Keratinocyte (primary cell): ENCODE results near the gene CATSPER1. TPM values are rescaled to one million over a fixed set of nuclear protein-coding genes. Genes with fewer than 3 reads are reported as not detected.

Experiments used
- DNase-seq: peaks from one replicate; pipeline ENCODE4 v3.0.0-alpha.2; 2011; ENCODE audit warnings: low read depth, missing footprints, low spot score
- FAIRE-seq: peaks from 2 replicates; lab custom pipeline; 2011; peaks lifted over from hg19 to GRCh38; lab: Jason Lieb, UNC
- H2AFZ ChIP-seq: 2 replicates; pipeline ENCODE4 v1.6.0; 2012; ENCODE audit warnings: low read length, control low read depth, inconsistent platforms; ENCODE audit not compliant: control insufficient read depth
- H3K27ac ChIP-seq: 2 replicates; pipeline ENCODE4 v1.5.1; 2011; ENCODE audit warnings: low read length; ENCODE audit not compliant: control insufficient read depth, insufficient read depth
- H3K27me3 ChIP-seq: 3 replicates; pipeline ENCODE4 v1.6.0; 2011; ENCODE audit warnings: low read length; ENCODE audit not compliant: control insufficient read depth, insufficient read depth; ENCODE audit errors: extremely low read depth
- H3K36me3 ChIP-seq, 2 experiments: 2 replicates in 1 of 2; 3 replicates in 1 of 2; pipeline ENCODE4 v1.5.1; 2011; ENCODE audit warnings: low read length in 2 of 2, mild to moderate bottlenecking in 1 of 2; ENCODE audit not compliant: control insufficient read depth in 2 of 2, insufficient read depth in 2 of 2; ENCODE audit errors: extremely low read depth in 1 of 2
- H3K4me1 ChIP-seq: 3 replicates; pipeline ENCODE4 v1.5.1; 2011; ENCODE audit warnings: low read length; ENCODE audit not compliant: control insufficient read depth, insufficient read depth; ENCODE audit errors: extremely low read depth
- H3K4me2 ChIP-seq: 3 replicates; pipeline ENCODE4 v1.6.0; 2011; ENCODE audit warnings: low read depth, low read length; ENCODE audit not compliant: control insufficient read depth, insufficient read depth; ENCODE audit errors: extremely low read depth
- H3K4me3 ChIP-seq, 3 experiments: fragments of 200-600 bp in 1 of 3; sonication (generic) in 1 of 3; 2 replicates in 2 of 3; 3 replicates in 1 of 3; pipeline ENCODE4 v1.5.1; 2011 to 2016; ENCODE audit warnings: low read length in 3 of 3, mild to moderate bottlenecking in 3 of 3, control low read depth in 2 of 3, inconsistent platforms in 1 of 3, low read depth in 1 of 3, mixed read lengths in 1 of 3, mixed run types in 1 of 3, moderate library complexity in 1 of 3; ENCODE audit not compliant: control insufficient read depth in 2 of 3, insufficient read depth in 2 of 3; ENCODE audit errors: extremely low read depth in 1 of 3
- H3K79me2 ChIP-seq: 2 replicates; pipeline ENCODE4 v1.6.0; 2012; ENCODE audit warnings: low read length; ENCODE audit not compliant: control insufficient read depth, insufficient read depth
- H3K9ac ChIP-seq: 3 replicates; pipeline ENCODE4 v1.6.0; 2011; ENCODE audit warnings: low read length; ENCODE audit not compliant: control insufficient read depth, insufficient read depth; ENCODE audit errors: extremely low read depth
- H3K9me1 ChIP-seq: 3 replicates; pipeline ENCODE4 v1.6.0; 2011; ENCODE audit warnings: low read length; ENCODE audit not compliant: control insufficient read depth, insufficient read depth; ENCODE audit errors: extremely low read depth
- H3K9me3 ChIP-seq: 2 replicates; pipeline ENCODE4 v1.5.1; 2012; ENCODE audit warnings: low read depth, low read length; ENCODE audit not compliant: control insufficient read depth
- H4K20me1 ChIP-seq: 3 replicates; pipeline ENCODE4 v1.6.0; 2011; ENCODE audit warnings: low read length; ENCODE audit not compliant: control insufficient read depth, insufficient read depth; ENCODE audit errors: extremely low read depth
- EZH2 ChIP-seq: IDR thresholded peaks from one replicate; pipeline ENCODE4 v1.6.1; 2012; ENCODE audit warnings: inconsistent platforms, mild to moderate bottlenecking, low read length, moderate library complexity
- dilution Hi-C: fragments of 300-500 bp; cut with MboI; formaldehyde crosslinking; loops from one replicate; pipeline ENCODE4 v1.7.0; 2020; ENCODE audit warnings: low sequenced_read_pairs; ENCODE audit not compliant: extremely low pct_ligation_motif_present
- polyA plus RNA-seq, 5 experiments: library from polyadenylated mRNA; depleted of rRNA in 3 of 5; stranded (reverse) in 3 of 5; stranded (forward) in 1 of 5; unstranded in 1 of 5; fragments of >200 nt; gene quantifications; 1 replicate in 1 of 5; 2 replicates in 3 of 5; 3 replicates in 1 of 5; pipeline versions ENCODE4 v1.2.1 to v1.2.3, GENCODE V29; 2011 to 2012; ENCODE audit warnings: missing spikeins in 2 of 5, low read depth in 1 of 5, low replicate concordance in 1 of 5
- TF ChIP-seq, protein P1 (sequence below), 3 experiments: IDR thresholded peaks in 1 of 3; conservative IDR thresholded peaks in 1 of 3; optimal IDR thresholded peaks in 1 of 3; 2 replicates in 2 of 3; 3 replicates in 1 of 3; pipeline versions ENCODE3 to v1.5.1; 2011; ENCODE audit warnings: low read length in 3 of 3, mild to moderate bottlenecking in 3 of 3, moderate library complexity in 2 of 3, control low read depth in 1 of 3, inconsistent platforms in 1 of 3; ENCODE audit not compliant: insufficient read depth in 2 of 3; ENCODE audit errors: extremely low read depth in 1 of 3

The CATSPER1 gene
- polyA plus RNA-seq, 1 donor (not counting 4 experiments of a cell fraction or from before 2014, with no cell fraction given), result not detected

DNA sequence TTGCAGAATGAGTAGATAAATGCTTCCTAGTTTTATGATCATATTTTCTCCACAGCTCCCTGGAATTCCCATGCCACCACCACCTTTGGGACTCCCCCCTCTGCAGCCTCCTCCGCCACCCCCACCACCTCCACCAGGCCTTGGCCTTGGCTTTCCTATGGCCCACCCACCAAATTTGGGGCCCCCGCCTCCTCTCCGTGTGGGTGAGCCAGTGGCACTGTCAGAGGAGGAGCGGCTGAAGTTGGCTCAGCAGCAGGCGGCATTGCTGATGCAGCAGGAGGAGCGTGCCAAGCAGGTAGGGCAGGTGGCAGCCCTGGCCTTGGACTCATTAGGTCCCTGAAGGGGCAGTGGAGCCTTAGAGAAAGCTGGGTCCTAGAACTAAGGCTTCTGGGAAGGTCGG lies 28.7 kb upstream of the CATSPER1 start:
- Histone ChIP-seq H3K9ac (no peak overlapping the region), H3K4me3 (no peak overlapping the region), H3K27ac (no peak overlapping the region), H3K4me1 (peaks cover 23% of the 10 kb centered on the region), H3K36me3 (peaks cover 37 to 47% of the 10 kb centered on the region in 2 experiments), H4K20me1 (no peaks in the 10 kb centered on the region), H2AFZ (no peak overlapping the region), H3K27me3 (no peaks in the 10 kb centered on the region), H3K9me3 (no peaks in the 10 kb centered on the region), H3K9me1 (peaks cover 3% of the 10 kb centered on the region), H3K79me2 (peaks cover 36% of the 10 kb centered on the region), H3K4me2 (no peak overlapping the region)
- dilution Hi-C loops, result no loop called here
- DNase-seq (no peak), FAIRE-seq (no peak)
- TF ChIP-seq, protein P1, sequence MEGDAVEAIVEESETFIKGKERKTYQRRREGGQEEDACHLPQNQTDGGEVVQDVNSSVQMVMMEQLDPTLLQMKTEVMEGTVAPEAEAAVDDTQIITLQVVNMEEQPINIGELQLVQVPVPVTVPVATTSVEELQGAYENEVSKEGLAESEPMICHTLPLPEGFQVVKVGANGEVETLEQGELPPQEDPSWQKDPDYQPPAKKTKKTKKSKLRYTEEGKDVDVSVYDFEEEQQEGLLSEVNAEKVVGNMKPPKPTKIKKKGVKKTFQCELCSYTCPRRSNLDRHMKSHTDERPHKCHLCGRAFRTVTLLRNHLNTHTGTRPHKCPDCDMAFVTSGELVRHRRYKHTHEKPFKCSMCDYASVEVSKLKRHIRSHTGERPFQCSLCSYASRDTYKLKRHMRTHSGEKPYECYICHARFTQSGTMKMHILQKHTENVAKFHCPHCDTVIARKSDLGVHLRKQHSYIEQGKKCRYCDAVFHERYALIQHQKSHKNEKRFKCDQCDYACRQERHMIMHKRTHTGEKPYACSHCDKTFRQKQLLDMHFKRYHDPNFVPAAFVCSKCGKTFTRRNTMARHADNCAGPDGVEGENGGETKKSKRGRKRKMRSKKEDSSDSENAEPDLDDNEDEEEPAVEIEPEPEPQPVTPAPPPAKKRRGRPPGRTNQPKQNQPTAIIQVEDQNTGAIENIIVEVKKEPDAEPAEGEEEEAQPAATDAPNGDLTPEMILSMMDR (optimal IDR thresholded peaks at IDR 0.05 in 1 of 3, IDR thresholded peaks at IDR 0.05 in 1 of 3, conservative IDR thresholded peaks at IDR 0.05 in 1 of 3; ENCODE audit: extremely low read depth in 1 of 3, insufficient read depth in 2 of 3, low read length in 3 of 3), result no peak
- no peak for TF ChIP-seq EZH2

DNA sequence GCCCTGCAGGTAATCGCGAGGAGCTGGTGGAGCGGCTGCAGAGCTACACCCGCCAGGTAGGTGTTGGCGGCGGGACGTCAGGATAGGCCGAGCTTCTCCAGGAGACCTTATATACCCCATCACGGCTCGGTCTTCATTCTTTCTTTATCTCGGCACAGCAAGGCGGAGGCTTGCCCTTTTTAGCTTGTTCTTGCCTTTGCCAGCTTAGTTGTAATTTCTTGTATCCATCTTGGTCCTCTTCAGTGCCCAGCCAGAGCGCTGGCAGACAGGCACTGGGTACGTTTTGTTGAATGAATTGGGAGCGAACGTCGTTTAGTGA lies 26.3 kb upstream of the CATSPER1 start:
- H4K20me1 ChIP-seq, result no peaks in the 10 kb centered on the region
- no peaks in the 10 kb centered on the region for H3K9me1 ChIP-seq
- peaks cover 17% of the 10 kb centered on the region for H3K4me1 ChIP-seq
- peak overlapping the region; percentile 85 for H3K27ac ChIP-seq
- H2AFZ ChIP-seq, result peak overlapping the region; percentile 93
- H3K27me3 ChIP-seq, result peaks cover 4% of the 10 kb centered on the region
- peaks cover 35% of the 10 kb centered on the region for H3K79me2 ChIP-seq
- H3K36me3 ChIP-seq, result peaks cover 16 to 27% of the 10 kb centered on the region in 2 experiments
- H3K4me2 ChIP-seq, result peak overlapping the region; percentile 59
- H3K9ac ChIP-seq, result peak overlapping the region; percentile 94
- no peaks in the 10 kb centered on the region for H3K9me3 ChIP-seq
- TF ChIP-seq, protein P1 (optimal IDR thresholded peaks at IDR 0.05 in 1 of 3, IDR thresholded peaks at IDR 0.05 in 1 of 3, conservative IDR thresholded peaks at IDR 0.05 in 1 of 3; ENCODE audit: extremely low read depth in 1 of 3, insufficient read depth in 2 of 3, low read length in 3 of 3), result no peak
- TF ChIP-seq EZH2, result no peak
- no peak for FAIRE-seq
- DNase-seq, result no peak
- H3K4me3 ChIP-seq, result peak overlapping the region; percentile 66 to 98 (median 94)
- dilution Hi-C loops, result no loop called here
